Activated CD8-positive, alpha-beta memory T cell treated with anti-CD3 and anti-CD28 coated beads, Interleukin-2, amount 50 U/mL, for 1 hour (primary cell): Measurements from ENCODE around the gene BCAP31.
"Not testable (repeated sequence)": the region's sequence is repeated elsewhere in the genome, so short reads cannot be mapped to it uniquely, and the experiment has no call there.

Experiments used
- DNase-seq: peaks from one replicate; pipeline ENCODE4 v3.0.0-alpha.2; 2020; ENCODE audit errors: extremely low read depth

Gene BCAP31

GRCh38 chrX:153762626-153763173, 38.5 kb upstream of the BCAP31 start:
- DNase-seq, result no peak

GRCh38 chrX:153761863-153762262, 37.7 kb upstream of the BCAP31 start:
- DNase-seq, result no peak

- DNase-seq, result no peak
Measured at GRCh38 chrX:153755136-153755535, 30.9 kb upstream of the BCAP31 start.

- no peak for DNase-seq
Measured at GRCh38 chrX:153750127-153750774, 26.1 kb upstream of the BCAP31 start.

- DNase-seq, result not testable (repeated sequence)
Measured at GRCh38 chrX:153749017-153749416, 24.8 kb upstream of the BCAP31 start.

GRCh38 chrX:153746991-153747390, 22.8 kb upstream of the BCAP31 start:
- not testable (repeated sequence) for DNase-seq

- no peak for DNase-seq
Measured at GRCh38 chrX:153746359-153746758, 22.2 kb upstream of the BCAP31 start.

- DNase-seq, result not testable (repeated sequence)
Measured at GRCh38 chrX:153745067-153745433, 20.9 kb upstream of the BCAP31 start.

- DNase-seq, result no peak
Measured at GRCh38 chrX:153744210-153745066, 20.3 kb upstream of the BCAP31 start.

GRCh38 chrX:153743468-153744209, 19.5 kb upstream of the BCAP31 start:
- not testable (repeated sequence) for DNase-seq

- DNase-seq, result not testable (repeated sequence)
Measured at GRCh38 chrX:153742796-153743467, 18.7 kb upstream of the BCAP31 start.

- DNase-seq, result not testable (repeated sequence)
Measured at GRCh38 chrX:153742111-153742510, 17.9 kb upstream of the BCAP31 start.

- no peak for DNase-seq
Measured at GRCh38 chrX:153741446-153741845, 17.3 kb upstream of the BCAP31 start.

- DNase-seq, result no peak
Measured at GRCh38 chrX:153740631-153741222, 16.5 kb upstream of the BCAP31 start.

GRCh38 chrX:153739754-153740486, 15.7 kb upstream of the BCAP31 start:
- DNase-seq, result no peak

GRCh38 chrX:153738056-153738605, 13.9 kb upstream of the BCAP31 start:
- no peak for DNase-seq

GRCh38 chrX:153736871-153737441, 12.8 kb upstream of the BCAP31 start:
- no peak for DNase-seq

- no peak for DNase-seq
Measured at GRCh38 chrX:153736071-153736820, 12.1 kb upstream of the BCAP31 start.

- DNase-seq, result no peak
Measured at GRCh38 chrX:153735274-153735673, 11.1 kb upstream of the BCAP31 start.
